VCaP (cell line): ENCODE measurements around the gene SLCO2A1.

Experiments
- H3K27ac ChIP-seq: fragments of 450-650 bp; 2 replicates; pipeline ENCODE4 v1.5.1; 2017
- CTCF ChIP-seq: fragments of 450-650 bp; conservative IDR thresholded peaks from 2 replicates; pipeline ENCODE4 v1.5.1; 2017; ENCODE audit warnings: mild to moderate bottlenecking, moderate library complexity

The SLCO2A1 gene

GRCh38 chr3:133915685-133916658 is 113.8 kb downstream of the SLCO2A1 start:
- no peak overlapping the region for H3K27ac ChIP-seq
- no peak for TF ChIP-seq CTCF

DNA sequence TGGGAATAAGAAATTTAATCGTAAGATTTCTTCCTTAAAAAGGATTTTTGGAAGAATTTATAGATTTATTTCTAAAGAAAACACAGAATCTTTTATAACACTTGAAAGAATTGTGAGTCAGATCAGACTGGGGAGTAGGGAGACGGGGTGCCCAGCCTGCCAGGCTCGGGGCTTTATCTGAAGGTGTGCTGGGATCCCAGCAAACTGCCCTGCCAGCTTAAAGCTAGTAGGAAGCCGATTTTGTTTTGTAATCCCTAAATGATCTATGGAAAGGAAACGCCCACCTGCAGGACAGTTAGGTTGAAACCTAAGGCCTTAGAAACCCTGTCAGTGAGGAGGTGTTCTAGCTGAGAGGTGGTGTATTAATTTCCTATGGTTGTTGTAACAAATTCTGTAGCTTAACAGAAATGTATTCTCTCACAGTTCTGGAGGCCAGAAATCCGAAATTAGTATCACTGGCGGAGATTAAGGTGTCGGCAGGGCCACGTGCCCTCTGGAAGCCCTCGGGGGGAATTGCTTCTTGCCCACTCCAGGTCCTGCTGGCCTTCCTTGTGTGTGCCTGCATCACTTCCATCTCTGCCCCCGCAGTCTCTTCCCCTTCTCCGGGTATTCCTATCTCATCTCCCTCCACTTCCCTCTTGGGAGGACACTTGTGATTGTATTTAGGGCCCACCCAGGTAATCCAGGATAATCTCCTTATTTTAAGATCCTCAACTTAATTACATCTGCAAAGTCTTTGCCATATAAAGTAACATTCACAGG is 114.7 kb downstream of the SLCO2A1 start:
- no peak overlapping the region for H3K27ac ChIP-seq
- no peak for TF ChIP-seq CTCF

- TF ChIP-seq CTCF = peak; percentile 56
Observed at GRCh38 chr3:133910422-133910821, 119.3 kb downstream of the SLCO2A1 start.

GRCh38 chr3:133905376-133905775 is 124.3 kb downstream of the SLCO2A1 start:
- TF ChIP-seq CTCF = no peak
- H3K27ac ChIP-seq = no peak overlapping the region

More at GRCh38 chr3:133910422-133910821, 119.3 kb downstream of the SLCO2A1 start:
- H3K27ac ChIP-seq = peak overlapping the region; percentile 37

GRCh38 chr3:133901847-133902246 is 127.9 kb downstream of the SLCO2A1 start:
- no peak for TF ChIP-seq CTCF
- H3K27ac ChIP-seq = no peak overlapping the region

- H3K27ac ChIP-seq = no peak overlapping the region
- 0 out of 2 replicates have a peak, but pooled peaks have one; percentile 11 for TF ChIP-seq CTCF
Observed at GRCh38 chr3:133901083-133901482, 128.6 kb downstream of the SLCO2A1 start.

DNA sequence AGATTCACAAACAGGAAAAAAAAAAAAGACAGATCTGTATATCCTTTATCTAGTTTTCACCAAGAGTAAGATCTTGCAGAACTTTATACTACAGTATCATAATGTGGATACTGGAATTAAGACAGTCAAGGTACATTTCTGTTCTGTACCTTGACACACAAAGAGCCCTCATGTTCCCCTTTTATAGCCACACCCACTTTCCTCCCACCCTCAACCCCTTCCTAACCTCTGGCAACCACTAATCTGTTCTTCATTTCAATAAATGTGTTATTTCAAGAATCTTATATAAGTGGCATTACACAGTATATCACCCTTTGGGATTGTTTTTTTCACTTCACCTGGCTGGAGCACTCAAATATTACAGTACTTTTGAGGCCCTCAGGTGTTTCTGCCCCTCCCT is 130.4 kb downstream of the SLCO2A1 start:
- no peak overlapping the region for H3K27ac ChIP-seq
- no peak for TF ChIP-seq CTCF
